T follicular helper cell (primary cell): ENCODE measurements around the gene IFNG.
"Not testable (repeated sequence)": the region's sequence is repeated elsewhere in the genome, so short reads cannot be mapped to it uniquely, and the experiment has no call there.

Experiments
- DNase-seq: peaks from one replicate; pipeline ENCODE4 v3.0.0-alpha.2; 2020; ENCODE audit warnings: low read depth
- total RNA-seq, 2 experiments: gene quantifications; one replicate each; lab custom pipeline; 2026; lab: John Stamatoyannopoulos, UW

Gene IFNG
- 0.96 to 1,713 reads per million in 2 experiments for total RNA-seq

- no peak for DNase-seq
These were observed at the start of gene IFNG for GRCh38 chr12:68159681-68160304. Gene IFNG (minus strand): TSS chr12:68159740. CDS start chr12:68159615, 125 bp downstream.

- not testable (repeated sequence) for DNase-seq
These were observed 49.6 kb upstream of the IFNG start for GRCh38 chr12:68209048-68209728.

- DNase-seq = no peak
These were observed 47.7 kb upstream of the IFNG start for GRCh38 chr12:68207276-68207675.

GRCh38 chr12:68206446-68206845, 46.9 kb upstream of the IFNG start:
- DNase-seq = no peak

- no peak for DNase-seq
These were observed 43.9 kb upstream of the IFNG start for GRCh38 chr12:68203460-68203875.

GRCh38 chr12:68200854-68201253, 41.3 kb upstream of the IFNG start:
- no peak for DNase-seq

GRCh38 chr12:68199127-68199526, 39.6 kb upstream of the IFNG start:
- DNase-seq = no peak

- DNase-seq = no peak
These were observed 39.1 kb upstream of the IFNG start for GRCh38 chr12:68198507-68199086.

- DNase-seq = no peak
These were observed 30.8 kb upstream of the IFNG start for GRCh38 chr12:68190301-68190700.

GRCh38 chr12:68189821-68190242, 30.3 kb upstream of the IFNG start:
- no peak for DNase-seq

- no peak for DNase-seq
These were observed 26.1 kb upstream of the IFNG start for GRCh38 chr12:68185598-68185997.

- no peak for DNase-seq
These were observed 21.5 kb upstream of the IFNG start for GRCh38 chr12:68180792-68181744.

GRCh38 chr12:68178774-68179439, 19.4 kb upstream of the IFNG start:
- no peak for DNase-seq

GRCh38 chr12:68178184-68178583, 18.6 kb upstream of the IFNG start:
- no peak for DNase-seq

- DNase-seq = no peak
These were observed 18.0 kb upstream of the IFNG start for GRCh38 chr12:68177562-68177961.

- no peak for DNase-seq
These were observed 16.7 kb upstream of the IFNG start for GRCh38 chr12:68176257-68176656.

GRCh38 chr12:68175557-68176061, 16.1 kb upstream of the IFNG start:
- DNase-seq = peak; percentile 60

GRCh38 chr12:68174761-68175160, 15.2 kb upstream of the IFNG start:
- DNase-seq = not testable (repeated sequence)

GRCh38 chr12:68173792-68174191, 14.3 kb upstream of the IFNG start:
- no peak for DNase-seq

- DNase-seq = no peak
These were observed 11.2 kb upstream of the IFNG start for GRCh38 chr12:68170726-68171125.

- DNase-seq = no peak
These were observed 9.8 kb upstream of the IFNG start for GRCh38 chr12:68169213-68169889.
